ENCODE measurements around the gene CPSF3. TPM values are rescaled to one million over a fixed set of nuclear protein-coding genes. Genes with fewer than 3 reads are reported as not detected.

Gene CPSF3
- total and polyA plus RNA-seq, 12 donors, result 12.8 to 19.8 (median 16.1) TPM

- 3 to 5% methylated on average over 42 of the region's 42 CpGs for WGBS, 2 donors
- no peaks in the 10 kb centered on the region for H3K9me3 ChIP-seq
- TF ChIP-seq CTCF (IDR thresholded peaks at IDR 0.05), result no peak
- intact Hi-C loops (cut with DNase I), result loop anchor here in 5 of 10 donors (2.0 to 10.0 kb wide), 5 partner anchors 215 to 280 kb away; partner anchors contain the start of gene ASAP2 (in 1 of the 5)
- H3K27me3 ChIP-seq, result no peaks in the 10 kb centered on the region
- H3K27ac ChIP-seq, result peak overlapping the region; percentile 59 to 97 (median 95)
- peaks cover 0 to 19% (median 0%) of the 10 kb centered on the region in 9 donors for H3K36me3 ChIP-seq
- DNase-seq (peak; percentile 34 to 52), ATAC-seq (peak; percentile 7 to 57 (median 28))
- H3K4me3 ChIP-seq, result peak overlapping the region; percentile 49 to 96 (median 91)
- peaks cover 6 to 62% (median 41%) of the 10 kb centered on the region in 9 donors for H3K4me1 ChIP-seq
Observed at GRCh38 chr2:9422321-9423099, 944 bp upstream of the CPSF3 start.

- intact Hi-C loops (cut with DNase I), result loop anchor here in 5 of 10 donors (2.0 to 10.0 kb wide), 5 partner anchors 217 to 282 kb away; partner anchors contain the start of gene ASAP2 (in 1 of the 5)
- H3K27ac ChIP-seq, result peak overlapping the region; percentile 59 to 97 (median 95)
- H3K4me3 ChIP-seq, result peak overlapping the region; percentile 49 to 96 (median 91)
- no peak for TF ChIP-seq CTCF (IDR thresholded peaks at IDR 0.05)
- no peaks in the 10 kb centered on the region for H3K27me3 ChIP-seq
- no peak for DNase-seq
- WGBS, 2 donors, result 0% methylated on average over 21 of the region's 21 CpGs
- ATAC-seq, result peak in 4 of 8 donors; percentile 4 to 22 (median 14)
- peaks cover 6 to 51% (median 41%) of the 10 kb centered on the region in 9 donors for H3K4me1 ChIP-seq
- H3K36me3 ChIP-seq, result peaks cover 0 to 12% (median under 1%) of the 10 kb centered on the region in 9 donors
- H3K9me3 ChIP-seq, result no peaks in the 10 kb centered on the region
Observed at GRCh38 chr2:9423922-9424272, 443 bp downstream of the CPSF3 start.

- WGBS, 2 donors, result 65 to 71% methylated on average over 11 of the region's 11 CpGs
- TF ChIP-seq CTCF (IDR thresholded peaks at IDR 0.05), result no peak
- no peak for ATAC-seq
- Histone ChIP-seq H3K9me3 (no peaks in the 10 kb centered on the region), H3K27me3 (no peaks in the 10 kb centered on the region), H3K4me1 (peaks cover 6 to 44% (median 39%) of the 10 kb centered on the region in 9 donors), H3K27ac (peak overlapping the region in 2 of 10 donors; percentile 96 to 97), H3K4me3 (peak overlapping the region; percentile 49 to 96 (median 91)), H3K36me3 (peaks cover 0 to 20% (median 4%) of the 10 kb centered on the region in 9 donors)
- no peak for DNase-seq
- intact Hi-C loops (cut with DNase I), result loop anchor here in 5 of 10 donors (5.0 to 10.0 kb wide), 4 partner anchors 217 to 282 kb away; partner anchors contain the start of gene ASAP2 (in 1 of the 5)
Observed at GRCh38 chr2:9424447-9425164, 1.2 kb downstream of the CPSF3 start.

GRCh38 chr2:9428965-9429577 is 5.6 kb downstream of the CPSF3 start:
- peaks cover 0 to 59% (median 23%) of the 10 kb centered on the region in 9 donors for H3K36me3 ChIP-seq
- no peak for ATAC-seq

More at GRCh38 chr2:9428965-9429577, 5.6 kb downstream of the CPSF3 start:
- Histone ChIP-seq H3K27ac (no peak overlapping the region), H3K9me3 (no peaks in the 10 kb centered on the region), H3K4me3 (no peak overlapping the region), H3K4me1 (peaks cover 2 to 20% (median 8%) of the 10 kb centered on the region in 9 donors), H3K27me3 (no peaks in the 10 kb centered on the region)
- DNase-seq, result no peak
- intact Hi-C loops (cut with DNase I), result loop anchor here in 1 of 10 donors (10.0 kb wide), 1 partner anchor 284 kb away; no protein-coding TSS in a partner anchor
- TF ChIP-seq CTCF (IDR thresholded peaks at IDR 0.05), result no peak
- 75 to 89% methylated on average over 5 of the region's 5 CpGs for WGBS, 2 donors
